Activated CD4-positive, alpha-beta memory T cell treated with anti-CD3 and anti-CD28 coated beads for 36 hours (primary cell): ENCODE measurements around the gene MGMT. TPM values are rescaled to one million over a fixed set of nuclear protein-coding genes. Genes with fewer than 3 reads are reported as not detected.
"Not testable (repeated sequence)": the region's sequence is repeated elsewhere in the genome, so short reads cannot be mapped to it uniquely, and the experiment has no call there.

Experiments used
- CTCF ChIA-PET: fragments of 350-600 bp; sonication (Branson Sonifier 250); formaldehyde crosslinking; loops from one replicate; lab custom pipeline; 2021; ENCODE audit warnings: antibody characterized with exemption, inconsistent platforms; lab: Charles Lee
- POLR2A ChIA-PET: fragments of 350-600 bp; sonication (Branson Sonifier 250); formaldehyde crosslinking; loops from one replicate; lab custom pipeline; 2021; ENCODE audit warnings: antibody characterized with exemption; lab: Charles Lee
- DNase-seq: peaks from one replicate; pipeline ENCODE4 v3.0.0-alpha.2; 2020
- H3K27ac Mint-ChIP-seq: one replicate; pipeline ENCODE4 v1.8.0; 2021; ENCODE audit warnings: mixed read lengths
- H3K27me3 Mint-ChIP-seq: one replicate; pipeline ENCODE4 v1.8.0; 2021; ENCODE audit warnings: mixed read lengths
- H3K36me3 Mint-ChIP-seq: one replicate; pipeline ENCODE4 v1.8.0; 2021; ENCODE audit warnings: mixed read lengths
- H3K4me1 Mint-ChIP-seq: one replicate; pipeline ENCODE4 v1.8.0; 2021; ENCODE audit warnings: low read depth, mixed read lengths
- H3K4me3 Mint-ChIP-seq: one replicate; pipeline ENCODE4 v1.8.0; 2021; ENCODE audit warnings: mild to moderate bottlenecking, mixed read lengths
- H3K9me3 Mint-ChIP-seq: one replicate; pipeline ENCODE4 v1.8.0; 2021; ENCODE audit warnings: mixed read lengths
- intact Hi-C: fragments of 100-400 bp; cut with micrococcal nuclease; formaldehyde crosslinking; loops from one replicate; pipeline ENCODE4 v1.15.1; 2023
- total RNA-seq, 2 experiments: library from RNA; stranded (reverse); gene quantifications; one replicate each; pipeline ENCODE4 v1.2.3, GENCODE V29; 2021

Gene MGMT
- total RNA-seq: 10 to 100 TPM; 22.9 to 23.8 TPM

GRCh38 chr10:129466703-129467358, at the start of gene MGMT:
Gene MGMT, plus strand, starts transcription at chr10:129467241.
- Mint-ChIP-seq H3K4me1 (peaks cover 11% of the 10 kb centered on the region), H3K9me3 (no peaks in the 10 kb centered on the region), H3K27ac (peak within 1 kb of the TSS; percentile 56), H3K27me3 (peaks cover 3% of the 10 kb centered on the region), H3K4me3 (peak within 1 kb of the TSS; percentile 75), H3K36me3 (peaks cover 18% of the 10 kb centered on the region)
- CTCF ChIA-PET: interaction anchor here (1.2 kb wide), 1 partner anchor 643 kb away, joined by 7 read pairs; the partner anchor contains the start of gene C10orf143
- peak; percentile 99 for DNase-seq
- intact Hi-C loops: loop anchor here (1.0 kb wide), 3 partner anchors 643 to 712 kb away; partner anchors contain the start of genes C10orf143 and GLRX3
- POLR2A ChIA-PET: interaction anchor here (0.6 to 2.2 kb wide), 2 partner anchors 28 to 644 kb away, joined by 3 to 13 read pairs; partner anchors contain the start of gene C10orf143

GRCh38 chr10:129417870-129418269, 49.2 kb upstream of the MGMT start:
- intact Hi-C loops: no loop called here
- no peak for DNase-seq
- H3K4me1 Mint-ChIP-seq: no peaks in the 10 kb centered on the region
- no peaks in the 10 kb centered on the region for H3K36me3 Mint-ChIP-seq
- H3K9me3 Mint-ChIP-seq: no peaks in the 10 kb centered on the region
- H3K27me3 Mint-ChIP-seq: peaks cover 2% of the 10 kb centered on the region
- ChIA-PET POLR2A (no interaction called here), CTCF (no interaction called here)
- no peak overlapping the region for H3K4me3 Mint-ChIP-seq
- no peak overlapping the region for H3K27ac Mint-ChIP-seq

GRCh38 chr10:129418496-129419225, 48.4 kb upstream of the MGMT start:
- Mint-ChIP-seq H3K27me3 (peaks cover 4% of the 10 kb centered on the region), H3K4me1 (no peaks in the 10 kb centered on the region), H3K9me3 (no peaks in the 10 kb centered on the region), H3K36me3 (no peaks in the 10 kb centered on the region), H3K4me3 (no peak overlapping the region), H3K27ac (no peak overlapping the region)
- ChIA-PET CTCF (no interaction called here), POLR2A (no interaction called here)
- intact Hi-C loops: no loop called here
- DNase-seq: no peak

- no peak overlapping the region for H3K27ac Mint-ChIP-seq
- no peaks in the 10 kb centered on the region for H3K9me3 Mint-ChIP-seq
- ChIA-PET POLR2A (no interaction called here), CTCF (no interaction called here)
- no peaks in the 10 kb centered on the region for H3K4me1 Mint-ChIP-seq
- DNase-seq: no peak
- no peak overlapping the region for H3K4me3 Mint-ChIP-seq
- intact Hi-C loops: no loop called here
- no peaks in the 10 kb centered on the region for H3K36me3 Mint-ChIP-seq
- H3K27me3 Mint-ChIP-seq: peaks cover 4% of the 10 kb centered on the region
These were observed 47.6 kb upstream of the MGMT start for GRCh38 chr10:129419397-129419796.

- Mint-ChIP-seq H3K4me1 (no peaks in the 10 kb centered on the region), H3K27ac (no peak overlapping the region), H3K9me3 (no peaks in the 10 kb centered on the region), H3K4me3 (no peak overlapping the region), H3K36me3 (no peaks in the 10 kb centered on the region), H3K27me3 (peaks cover 11% of the 10 kb centered on the region)
- POLR2A ChIA-PET: no interaction called here
- CTCF ChIA-PET: no interaction called here
- no peak for DNase-seq
- intact Hi-C loops: no loop called here
These were observed 45.5 kb upstream of the MGMT start for GRCh38 chr10:129421399-129422010.

GRCh38 chr10:129424978-129425377, 42.1 kb upstream of the MGMT start:
- Mint-ChIP-seq H3K27ac (no peak overlapping the region), H3K27me3 (peaks cover 11% of the 10 kb centered on the region), H3K36me3 (no peaks in the 10 kb centered on the region), H3K4me3 (no peak overlapping the region), H3K9me3 (no peaks in the 10 kb centered on the region), H3K4me1 (no peaks in the 10 kb centered on the region)
- ChIA-PET CTCF (no interaction called here), POLR2A (no interaction called here)
- intact Hi-C loops: no loop called here
- DNase-seq: no peak

GRCh38 chr10:129426606-129427005, 40.4 kb upstream of the MGMT start:
- ChIA-PET CTCF (no interaction called here), POLR2A (no interaction called here)
- H3K27me3 Mint-ChIP-seq: peaks cover 11% of the 10 kb centered on the region
- H3K4me3 Mint-ChIP-seq: no peak overlapping the region
- no peak for DNase-seq
- no peaks in the 10 kb centered on the region for H3K36me3 Mint-ChIP-seq
- no peaks in the 10 kb centered on the region for H3K4me1 Mint-ChIP-seq
- H3K27ac Mint-ChIP-seq: no peak overlapping the region
- intact Hi-C loops: no loop called here
- H3K9me3 Mint-ChIP-seq: no peaks in the 10 kb centered on the region

GRCh38 chr10:129433266-129433665, 33.8 kb upstream of the MGMT start:
- no peak overlapping the region for H3K27ac Mint-ChIP-seq
- POLR2A ChIA-PET: no interaction called here
- DNase-seq: no peak
- no peak overlapping the region for H3K4me3 Mint-ChIP-seq
- intact Hi-C loops: no loop called here
- no peaks in the 10 kb centered on the region for H3K36me3 Mint-ChIP-seq
- peaks cover 7% of the 10 kb centered on the region for H3K27me3 Mint-ChIP-seq
- no peaks in the 10 kb centered on the region for H3K9me3 Mint-ChIP-seq
- CTCF ChIA-PET: no interaction called here
- no peaks in the 10 kb centered on the region for H3K4me1 Mint-ChIP-seq

GRCh38 chr10:129435724-129436123, 31.3 kb upstream of the MGMT start:
- H3K4me3 Mint-ChIP-seq, DNase-seq, intact Hi-C loops, H3K36me3 Mint-ChIP-seq, H3K4me1 Mint-ChIP-seq, H3K9me3 Mint-ChIP-seq, H3K27ac Mint-ChIP-seq, POLR2A ChIA-PET, CTCF ChIA-PET: not testable (repeated sequence)
- peaks cover 12% of the 10 kb centered on the region for H3K27me3 Mint-ChIP-seq

GRCh38 chr10:129438024-129438423, 29.0 kb upstream of the MGMT start:
- Mint-ChIP-seq H3K4me3 (no peak overlapping the region), H3K9me3 (no peaks in the 10 kb centered on the region), H3K4me1 (no peaks in the 10 kb centered on the region), H3K27ac (no peak overlapping the region), H3K27me3 (peaks cover 10% of the 10 kb centered on the region), H3K36me3 (no peaks in the 10 kb centered on the region)
- ChIA-PET CTCF (no interaction called here), POLR2A (no interaction called here)
- no peak for DNase-seq
- intact Hi-C loops: no loop called here

- Mint-ChIP-seq H3K9me3 (no peaks in the 10 kb centered on the region), H3K4me3 (no peak overlapping the region), H3K36me3 (no peaks in the 10 kb centered on the region), H3K27me3 (peaks cover 9% of the 10 kb centered on the region), H3K4me1 (no peaks in the 10 kb centered on the region), H3K27ac (no peak overlapping the region)
- CTCF ChIA-PET: interaction anchor here (0.6 kb wide), 1 partner anchor 448 kb away, joined by 5 read pairs; no protein-coding TSS in a partner anchor
- DNase-seq: no peak
- intact Hi-C loops: no loop called here
- POLR2A ChIA-PET: no interaction called here
These were observed 26.8 kb upstream of the MGMT start for GRCh38 chr10:129440247-129440646.

GRCh38 chr10:129440722-129441316, 26.2 kb upstream of the MGMT start:
- Mint-ChIP-seq H3K27me3 (peaks cover 9% of the 10 kb centered on the region), H3K27ac (no peak overlapping the region), H3K4me1 (no peaks in the 10 kb centered on the region), H3K9me3 (no peaks in the 10 kb centered on the region), H3K36me3 (no peaks in the 10 kb centered on the region), H3K4me3 (no peak overlapping the region)
- no peak for DNase-seq
- POLR2A ChIA-PET: no interaction called here
- intact Hi-C loops: no loop called here
- CTCF ChIA-PET: interaction anchor here (0.6 kb wide), 1 partner anchor 448 kb away, joined by 5 read pairs; no protein-coding TSS in a partner anchor
